ENCODE data around the gene THOC2.
"Not testable (repeated sequence)": the region's sequence is repeated elsewhere in the genome, so short reads cannot be mapped to it uniquely, and the experiment has no call there.

The THOC2 gene

GRCh38 chrX:123732670-123733363 is at the start of gene THOC2:
THOC2 (minus strand) TSS chrX:123733052; CDS start chrX:123733022, 30 bp downstream.
- peak; percentile 66 for DNase-seq (ENCODE audit: low read depth)

GRCh38 chrX:123781786-123782185 is 48.9 kb upstream of the THOC2 start:
- not testable (repeated sequence) for DNase-seq (ENCODE audit: low read depth)

- no peak for DNase-seq (ENCODE audit: low read depth)
These were observed 47.1 kb upstream of the THOC2 start for GRCh38 chrX:123779908-123780396.

GRCh38 chrX:123773258-123773988 is 40.6 kb upstream of the THOC2 start:
- DNase-seq (ENCODE audit: low read depth): no peak

- no peak for DNase-seq (ENCODE audit: low read depth)
These were observed 38.7 kb upstream of the THOC2 start for GRCh38 chrX:123771449-123772064.

GRCh38 chrX:123764967-123765871 is 32.4 kb upstream of the THOC2 start:
- DNase-seq (ENCODE audit: low read depth): peak; percentile 34

GRCh38 chrX:123759849-123760248 is 27.0 kb upstream of the THOC2 start:
- not testable (repeated sequence) for DNase-seq (ENCODE audit: low read depth)

- not testable (repeated sequence) for DNase-seq (ENCODE audit: low read depth)
These were observed 24.9 kb upstream of the THOC2 start for GRCh38 chrX:123757794-123758193.

- DNase-seq (ENCODE audit: low read depth): no peak
These were observed 23.5 kb upstream of the THOC2 start for GRCh38 chrX:123756320-123756719.

GRCh38 chrX:123755107-123755506 is 22.3 kb upstream of the THOC2 start:
- no peak for DNase-seq (ENCODE audit: low read depth)

GRCh38 chrX:123753656-123754350 is 21.0 kb upstream of the THOC2 start:
- DNase-seq (ENCODE audit: low read depth): no peak

- no peak for DNase-seq (ENCODE audit: low read depth)
These were observed 16.8 kb upstream of the THOC2 start for GRCh38 chrX:123749643-123750042.

- no peak for DNase-seq (ENCODE audit: low read depth)
These were observed 12.7 kb upstream of the THOC2 start for GRCh38 chrX:123745511-123745910.

- no peak for DNase-seq (ENCODE audit: low read depth)
These were observed 10.5 kb upstream of the THOC2 start for GRCh38 chrX:123743312-123743711.

GRCh38 chrX:123742440-123742839 is 9.6 kb upstream of the THOC2 start:
- no peak for DNase-seq (ENCODE audit: low read depth)

GRCh38 chrX:123740536-123740935 is 7.7 kb upstream of the THOC2 start:
- DNase-seq (ENCODE audit: low read depth): no peak

- DNase-seq (ENCODE audit: low read depth): no peak
These were observed 7.2 kb upstream of the THOC2 start for GRCh38 chrX:123740006-123740405.

- no peak for DNase-seq (ENCODE audit: low read depth)
These were observed 6.6 kb upstream of the THOC2 start for GRCh38 chrX:123739474-123739873.

GRCh38 chrX:123738378-123738940 is 5.6 kb upstream of the THOC2 start:
- no peak for DNase-seq (ENCODE audit: low read depth)

GRCh38 chrX:123736333-123736921 is 3.6 kb upstream of the THOC2 start:
- no peak for DNase-seq (ENCODE audit: low read depth)

Data from activated T-helper 9 cell treated with anti-CD3 and anti-CD28 coated beads, Interleukin-2, amount 50 U/mL, for 16 hours (primary cell).